ENCODE results near the gene NT5C3B. TPM values are rescaled to one million over a fixed set of nuclear protein-coding genes. Genes with fewer than 3 reads are reported as not detected.

Gene NT5C3B
- total RNA-seq, 2 experiments from 2014 or later, result 25.7 to 29.7 TPM

DNA sequence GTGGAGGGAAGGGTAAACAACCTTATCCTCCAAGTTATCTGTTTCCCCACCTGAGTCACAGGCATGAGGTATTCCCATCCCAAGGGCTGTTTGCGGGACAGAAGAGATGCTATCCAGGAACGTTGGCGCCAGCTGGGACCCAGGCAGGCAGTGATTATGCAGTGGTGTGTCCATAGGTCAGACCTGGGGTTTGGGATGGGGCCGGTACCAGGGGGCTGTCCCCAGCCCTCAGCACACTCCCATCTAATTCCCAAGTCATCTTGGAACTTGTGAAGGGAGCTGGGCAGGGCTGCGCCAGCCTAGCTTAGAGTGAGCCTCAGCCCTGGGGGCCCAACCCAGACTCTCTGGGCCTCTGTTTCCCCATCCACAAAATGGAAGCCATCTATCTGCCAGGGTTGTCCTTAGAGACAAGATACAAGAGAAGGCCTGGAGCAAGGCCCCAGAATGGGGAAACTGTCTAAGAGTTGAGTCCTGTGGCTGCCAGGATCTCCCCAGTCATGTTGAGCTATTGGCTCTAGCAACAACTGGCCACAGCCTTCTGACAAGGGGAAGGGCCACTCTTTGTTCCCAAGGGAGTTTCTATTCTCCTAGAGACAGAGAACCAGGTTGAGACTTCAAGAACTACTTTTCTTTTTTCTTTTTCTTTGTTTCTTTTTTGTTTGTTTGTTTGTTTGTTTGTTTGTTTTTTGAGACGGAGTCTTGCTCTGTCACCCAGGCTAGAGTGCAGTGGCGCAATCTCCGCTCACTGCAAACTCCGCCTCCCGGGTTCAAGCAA, 39.7 kb downstream of the NT5C3B start:
- Histone ChIP-seq H3K9me3 (ENCODE audit: control insufficient read depth in 1 of 2, insufficient read depth in 1 of 2, low read length in 2 of 2) (no peaks in the 10 kb centered on the region), H3K4me3 (ENCODE audit: low read length) (no peak overlapping the region), H3K27ac (ENCODE audit: low read depth in 1 of 2, low read length in 2 of 2) (no peak overlapping the region), H3K36me3 (ENCODE audit: insufficient read depth, low read length) (no peaks in the 10 kb centered on the region), H3K4me1 (ENCODE audit: insufficient read depth, low read length) (peaks cover 6% of the 10 kb centered on the region), H3K27me3 (ENCODE audit: control insufficient read depth in 1 of 2, insufficient read depth in 2 of 2, low read length in 2 of 2) (no peaks in the 10 kb centered on the region)
- H3K36me3 Mint-ChIP-seq (ENCODE audit: low read depth), result no peaks in the 10 kb centered on the region
- H3K9me3 Mint-ChIP-seq, result no peaks in the 10 kb centered on the region
- H3K27ac Mint-ChIP-seq, result no peak overlapping the region
- ATAC-seq (ENCODE audit: poor library complexity), result no peak
- no peak for DNase-seq
- H3K27me3 Mint-ChIP-seq, result no peaks in the 10 kb centered on the region
- H3K4me1 Mint-ChIP-seq (ENCODE audit: low read depth), result peaks cover under 1% of the 10 kb centered on the region
- H3K4me3 Mint-ChIP-seq, result no peak overlapping the region
- TF ChIP-seq CTCF (IDR thresholded peaks at IDR 0.05), result no peak
- intact Hi-C loops (cut with DNase I, micrococcal nuclease), result no loop called here
- ChIA-PET CTCF (no interaction called here), POLR2A (no interaction called here)

DNA sequence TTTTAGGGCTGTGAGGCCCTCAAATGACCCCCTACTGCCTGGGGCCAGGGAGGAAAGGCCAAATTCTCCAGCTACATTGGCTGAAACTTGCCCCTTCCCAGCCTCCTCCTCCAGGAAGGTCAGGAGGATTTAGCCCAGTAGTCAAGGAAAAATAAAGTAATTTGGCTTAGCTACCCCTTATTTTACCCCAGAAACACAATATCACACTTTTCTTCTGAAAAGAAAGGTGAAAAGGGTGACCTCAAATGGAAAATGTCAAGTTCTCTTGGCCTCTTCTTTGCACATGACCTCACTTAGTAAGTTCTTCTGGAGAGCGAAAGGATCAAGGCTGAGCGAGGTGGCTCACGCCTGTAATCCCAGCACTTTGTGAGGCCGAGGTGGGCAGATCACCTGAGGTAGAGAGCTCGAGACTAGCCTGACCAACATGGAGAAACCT, 41.5 kb downstream of the NT5C3B start:
- H3K27me3 Mint-ChIP-seq, result no peaks in the 10 kb centered on the region
- no peaks in the 10 kb centered on the region for H3K9me3 ChIP-seq (ENCODE audit: control insufficient read depth in 1 of 2, insufficient read depth in 1 of 2, low read length in 2 of 2)
- intact Hi-C loops (cut with DNase I, micrococcal nuclease), result no loop called here
- H3K4me3 ChIP-seq (ENCODE audit: low read length), result no peak overlapping the region
- ChIA-PET POLR2A (interaction anchor here (0.5 to 1.3 kb wide), 2 partner anchors 17 to 51 kb away, joined by 3 read pairs; partner anchors contain the start of gene P3H4), CTCF (no interaction called here)
- H3K36me3 Mint-ChIP-seq (ENCODE audit: low read depth), result no peaks in the 10 kb centered on the region
- no peaks in the 10 kb centered on the region for H3K36me3 ChIP-seq (ENCODE audit: insufficient read depth, low read length)
- no peak overlapping the region for H3K27ac ChIP-seq (ENCODE audit: low read depth in 1 of 2, low read length in 2 of 2)
- DNase-seq, result no peak
- no peak overlapping the region for H3K27ac Mint-ChIP-seq
- no peaks in the 10 kb centered on the region for H3K4me1 ChIP-seq (ENCODE audit: insufficient read depth, low read length)
- peaks cover 9% of the 10 kb centered on the region for H3K4me1 Mint-ChIP-seq (ENCODE audit: low read depth)
- ATAC-seq (ENCODE audit: poor library complexity), result no peak
- no peaks in the 10 kb centered on the region for H3K27me3 ChIP-seq (ENCODE audit: control insufficient read depth in 1 of 2, insufficient read depth in 2 of 2, low read length in 2 of 2)
- no peak for TF ChIP-seq CTCF (IDR thresholded peaks at IDR 0.05)
- no peak overlapping the region for H3K4me3 Mint-ChIP-seq
- H3K9me3 Mint-ChIP-seq, result no peaks in the 10 kb centered on the region

GRCh38 chr17:41793784-41794539, 42.1 kb downstream of the NT5C3B start:
- TF ChIP-seq CTCF (IDR thresholded peaks at IDR 0.05), result no peak
- no peak overlapping the region for H3K27ac ChIP-seq (ENCODE audit: low read depth in 1 of 2, low read length in 2 of 2)
- H3K27ac Mint-ChIP-seq, result no peak overlapping the region
- no peaks in the 10 kb centered on the region for H3K27me3 ChIP-seq (ENCODE audit: control insufficient read depth in 1 of 2, insufficient read depth in 2 of 2, low read length in 2 of 2)
- no peaks in the 10 kb centered on the region for H3K36me3 ChIP-seq (ENCODE audit: insufficient read depth, low read length)
- H3K9me3 ChIP-seq (ENCODE audit: control insufficient read depth in 1 of 2, insufficient read depth in 1 of 2, low read length in 2 of 2), result no peaks in the 10 kb centered on the region
- no peak overlapping the region for H3K4me3 ChIP-seq (ENCODE audit: low read length)
- ATAC-seq (ENCODE audit: poor library complexity) (no peak), DNase-seq (no peak)
- no peaks in the 10 kb centered on the region for H3K9me3 Mint-ChIP-seq
- intact Hi-C loops (cut with DNase I, micrococcal nuclease), result no loop called here
- no peaks in the 10 kb centered on the region for H3K27me3 Mint-ChIP-seq
- peaks cover 12% of the 10 kb centered on the region for H3K4me1 Mint-ChIP-seq (ENCODE audit: low read depth)
- H3K4me3 Mint-ChIP-seq, result no peak overlapping the region
- ChIA-PET POLR2A (interaction anchor here (0.5 to 1.3 kb wide), 2 partner anchors 17 to 51 kb away, joined by 3 read pairs; partner anchors contain the start of gene P3H4), CTCF (no interaction called here)
- no peaks in the 10 kb centered on the region for H3K36me3 Mint-ChIP-seq (ENCODE audit: low read depth)
- no peaks in the 10 kb centered on the region for H3K4me1 ChIP-seq (ENCODE audit: insufficient read depth, low read length)
